Fibroblast of villous mesenchyme (primary cell): ENCODE measurements around the gene PLEKHA7. TPM values are rescaled to one million over a fixed set of nuclear protein-coding genes. Genes with fewer than 3 reads are reported as not detected.
"Not testable (repeated sequence)": the region's sequence is repeated elsewhere in the genome, so short reads cannot be mapped to it uniquely, and the experiment has no call there.

Experiments used
- DNase-seq: peaks from one replicate; pipeline ENCODE4 v3.0.0-alpha.2; 2010; ENCODE audit warnings: low read depth
- H3K4me3 ChIP-seq: 2 replicates; pipeline ENCODE4 v1.5.1; 2011; ENCODE audit warnings: low read depth, mild to moderate bottlenecking, low read length
- CTCF ChIP-seq: IDR thresholded peaks from 2 replicates; pipeline ENCODE4 v1.5.1; 2012; ENCODE audit warnings: low read depth, mild to moderate bottlenecking, low read length; ENCODE audit not compliant: insufficient read depth
- total RNA-seq: library from RNA; depleted of rRNA; stranded (reverse); fragments of >200 nt; gene quantifications from 2 replicates; pipeline ENCODE4 v1.2.3, GENCODE V29; 2012

PLEKHA7 gene
- total RNA-seq, 1 donor = 0.86 TPM

DNA sequence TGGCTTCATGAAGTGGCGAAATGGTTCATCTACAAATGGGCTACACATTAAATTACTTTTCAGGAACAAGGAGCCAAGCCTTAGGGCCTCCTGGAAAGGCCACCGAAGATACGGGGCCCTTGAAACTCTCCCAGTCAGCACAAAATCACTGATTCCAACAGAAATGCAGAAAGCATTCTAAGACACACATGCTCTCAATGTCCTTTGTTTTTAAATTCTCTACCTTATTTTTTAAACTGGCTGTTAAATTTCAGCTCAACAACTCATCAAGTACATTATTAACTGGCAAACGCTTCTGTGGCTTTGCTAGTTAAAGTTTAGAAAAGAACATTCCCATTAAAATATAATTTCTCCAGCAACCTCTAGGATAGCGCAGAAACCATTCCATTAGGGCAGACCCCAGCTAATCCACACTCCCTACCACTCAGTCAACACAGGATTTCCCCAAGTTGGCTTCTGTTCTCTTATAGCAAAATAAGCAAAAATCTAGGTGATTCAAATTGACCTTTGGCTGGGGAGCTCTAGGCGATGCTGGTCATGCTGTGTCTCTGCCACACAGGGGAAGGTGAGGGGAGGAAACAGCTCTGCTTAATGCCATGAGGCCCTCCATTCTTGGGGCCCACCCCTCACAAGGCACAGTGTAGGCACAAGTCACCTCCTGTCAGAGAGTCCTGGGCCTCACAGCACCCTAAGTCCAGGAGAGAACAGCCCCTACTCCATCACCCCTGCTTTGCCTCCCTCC, 47.1 kb downstream of the PLEKHA7 start:
- no peak overlapping the region for H3K4me3 ChIP-seq
- no peak for DNase-seq
- no peak for TF ChIP-seq CTCF

- no peak for TF ChIP-seq CTCF
- no peak overlapping the region for H3K4me3 ChIP-seq
- DNase-seq = no peak
These were observed 49.7 kb downstream of the PLEKHA7 start for GRCh38 chr11:16964501-16964900.

DNA sequence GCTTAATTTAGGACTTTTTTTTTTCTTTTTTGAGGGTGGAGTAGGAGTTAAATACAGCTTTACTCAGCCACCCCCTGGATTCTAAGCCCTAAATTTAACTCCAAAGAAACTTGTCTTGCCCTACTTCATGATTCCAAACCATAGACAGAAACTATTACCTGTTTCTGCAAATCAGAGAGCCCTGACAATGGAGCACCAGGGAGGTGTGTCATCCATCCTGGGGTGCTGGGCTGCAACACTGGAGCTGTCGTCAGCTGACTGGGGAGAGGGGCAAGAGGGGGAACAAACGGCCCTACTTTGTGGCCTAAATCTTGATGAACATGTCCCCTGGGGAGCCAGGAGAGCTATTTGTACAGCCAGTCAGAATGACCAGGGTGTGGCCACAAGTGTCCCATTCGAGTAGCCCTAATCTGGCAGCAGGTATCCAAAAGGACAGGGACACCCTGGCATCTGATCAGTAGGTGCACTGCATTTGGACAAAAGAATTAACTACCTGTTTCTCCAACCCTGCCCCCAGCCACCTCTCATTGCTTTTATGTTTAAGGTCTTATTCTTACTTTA, 50.8 kb downstream of the PLEKHA7 start:
- no peak for TF ChIP-seq CTCF
- no peak for DNase-seq
- no peak overlapping the region for H3K4me3 ChIP-seq

DNA sequence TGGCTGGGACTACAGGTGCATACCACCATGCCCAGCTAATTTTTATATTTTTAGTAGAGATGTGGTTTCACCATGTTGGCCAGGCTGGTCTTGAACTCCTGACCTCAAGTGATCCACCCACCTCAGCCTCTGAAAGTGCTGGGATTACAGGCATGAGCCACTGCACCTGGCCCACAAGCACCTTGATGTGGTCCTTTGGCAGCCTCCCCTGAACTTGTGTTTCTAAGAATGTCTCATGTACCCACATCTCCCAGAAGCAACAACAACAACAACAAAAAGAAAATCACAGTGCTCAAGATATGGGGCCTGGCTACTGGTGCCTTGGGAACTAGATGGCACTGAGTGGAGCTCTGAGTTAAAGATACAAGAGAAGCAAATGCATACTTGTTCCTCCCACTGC, 51.6 kb downstream of the PLEKHA7 start:
- DNase-seq, H3K4me3 ChIP-seq: not testable (repeated sequence)

GRCh38 chr11:16962146-16962545, 52.1 kb downstream of the PLEKHA7 start:
- DNase-seq = no peak
- TF ChIP-seq CTCF = no peak
- no peak overlapping the region for H3K4me3 ChIP-seq

- H3K4me3 ChIP-seq = no peak overlapping the region
- no peak for TF ChIP-seq CTCF
- no peak for DNase-seq
These were observed 54.0 kb downstream of the PLEKHA7 start for GRCh38 chr11:16960250-16960649.

DNA sequence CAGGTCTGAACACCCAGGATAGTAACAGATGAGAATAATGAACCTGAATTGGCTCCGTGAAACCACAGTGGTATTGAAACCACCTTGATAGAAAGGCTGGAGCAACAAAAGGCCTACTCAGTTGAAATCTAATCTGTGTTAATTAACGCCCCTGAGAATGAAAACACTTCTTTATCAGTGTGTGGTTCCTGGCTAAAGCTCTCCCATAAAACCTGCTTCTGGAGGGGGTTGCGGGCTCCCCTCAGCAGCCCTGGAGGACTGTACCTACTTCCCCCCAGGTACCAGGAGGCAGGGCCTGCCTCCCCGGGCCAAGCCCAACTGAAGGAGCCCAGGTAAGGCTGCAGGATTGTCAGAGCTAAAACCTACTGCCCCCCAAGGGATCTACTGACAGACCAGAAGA, 54.6 kb downstream of the PLEKHA7 start:
- no peak for TF ChIP-seq CTCF
- DNase-seq = no peak
- no peak overlapping the region for H3K4me3 ChIP-seq
